Esophagus squamous epithelium (tissue), 5 donors: ENCODE results near the gene C2. TPM values are rescaled to one million over a fixed set of nuclear protein-coding genes. Genes with fewer than 3 reads are reported as not detected.
"Not testable (repeated sequence)": the region's sequence is repeated elsewhere in the genome, so short reads cannot be mapped to it uniquely, and the experiment has no call there.

Experiments
- DNase-seq: peaks from one replicate; lab custom pipeline; 2025; lab: John Stamatoyannopoulos, UW
- H3K27ac ChIP-seq, 4 donors: fragments of 200-600 bp; sonication (generic); one replicate each; pipeline ENCODE4 v1.5.1; 2016 to 2019; ENCODE audit warnings: mild to moderate bottlenecking in 1 of 4
- H3K27me3 ChIP-seq, 4 donors: fragments of 200-600 bp; sonication (generic); 1 replicate in 3 of 4; 2 replicates in 1 of 4; pipeline versions ENCODE4 v1.5.1 to v1.6.0; 2017 to 2021; ENCODE audit warnings: antibody characterized with exemption in 1 of 4
- H3K36me3 ChIP-seq, 3 donors: fragments of 200-600 bp; sonication (generic); one replicate each; pipeline ENCODE4 v1.5.1; 2016 to 2019
- H3K4me1 ChIP-seq, 3 donors: fragments of 200-600 bp; sonication (generic); one replicate each; pipeline ENCODE4 v1.5.1; 2017 to 2019
- H3K4me3 ChIP-seq, 4 donors: fragments of 200-600 bp; sonication (generic); 1 replicate in 3 of 4; 2 replicates in 1 of 4; pipeline ENCODE4 v1.5.1; 2016 to 2019; ENCODE audit warnings: mild to moderate bottlenecking in 2 of 4, moderate library complexity in 1 of 4
- H3K9me3 ChIP-seq, 3 donors: fragments of 200-600 bp; sonication (generic); one replicate each; pipeline ENCODE4 v1.5.1; 2016 to 2019
- POLR2A ChIP-seq, 4 donors: fragments of 450-650 bp; IDR thresholded peaks; one replicate each; pipeline ENCODE4 v1.6.1; 2017; ENCODE audit warnings: antibody characterized with exemption in 4 of 4, mild to moderate bottlenecking in 4 of 4, moderate library complexity in 3 of 4
- WGBS, 2 donors: methylation state at CpG; one replicate each; pipeline ENCODE4 v1.1.5; 2018; 5-methylcytosine and 5-hydroxymethylcytosine counted together
- intact Hi-C: fragments of 100-400 bp; cut with DNase I; formaldehyde crosslinking; loops from one replicate; pipeline ENCODE4 v1.15.0; 2022
- total RNA-seq, 4 donors: library from RNA; depleted of rRNA; stranded (reverse); fragments of >200 nt; gene quantifications; one replicate each; pipeline ENCODE4 v1.1.0, GENCODE V29; 2016
- TF ChIP-seq, protein P1 (sequence below), 6 experiments: fragments of 450-650 bp in 4 of 6; fragments of 200-600 bp in 2 of 6; sonication (generic) in 2 of 6; IDR thresholded peaks; one replicate each; pipeline ENCODE4 v1.5.1; 2016 to 2019; ENCODE audit warnings: antibody characterized with exemption in 6 of 6, mild to moderate bottlenecking in 4 of 6, moderate library complexity in 4 of 6
- donor health status: DM: yes; HTN: yes; CAD: no.

The C2 gene
- total RNA-seq, 4 donors from 2014 or later = 1.1 to 15.2 (median 6.4) TPM

DNA sequence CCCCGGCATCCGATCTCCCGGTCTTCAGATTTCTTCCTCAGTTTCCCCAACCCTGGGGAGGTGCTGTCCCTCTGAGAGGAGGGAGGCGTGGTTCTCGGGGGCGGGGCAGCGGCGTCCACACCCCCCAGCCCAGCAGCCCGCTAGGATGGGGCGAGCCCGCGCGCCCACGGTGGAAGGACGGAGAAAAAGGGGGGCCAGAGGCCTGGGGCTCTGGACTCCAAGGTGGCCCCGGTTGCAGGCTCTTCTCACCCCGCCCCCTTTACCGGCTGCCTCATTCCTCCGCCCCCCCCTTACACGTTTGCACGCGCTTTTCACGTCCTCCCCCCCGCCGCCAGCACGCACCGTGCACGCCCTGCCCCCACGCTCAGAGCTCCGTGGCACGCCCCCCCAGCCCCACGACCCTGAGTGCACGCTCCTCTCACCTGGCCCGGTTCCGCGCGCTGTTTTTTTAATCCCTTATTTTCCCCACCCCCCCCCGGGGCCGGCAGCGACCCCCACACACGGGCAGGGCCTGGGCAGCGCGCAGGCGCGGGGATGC, 26.0 kb upstream of the C2 start:
- H3K36me3 ChIP-seq = no peaks in the 10 kb centered on the region
- no peak for DNase-seq
- H3K4me3 ChIP-seq = peak overlapping the region; percentile 51 to 82 (median 70)
- intact Hi-C loops = loop anchor here (5.0 kb wide), 1 partner anchor 51 kb away; no protein-coding TSS in a partner anchor
- no peaks in the 10 kb centered on the region for H3K9me3 ChIP-seq
- peak overlapping the region; percentile 77 to 92 (median 88) for H3K27ac ChIP-seq
- 0% methylated on average over 1 to 4 of the region's 45 CpGs for WGBS, 2 donors
- TF ChIP-seq POLR2A (IDR thresholded peaks at IDR 0.05) = no peak
- TF ChIP-seq, protein P1, sequence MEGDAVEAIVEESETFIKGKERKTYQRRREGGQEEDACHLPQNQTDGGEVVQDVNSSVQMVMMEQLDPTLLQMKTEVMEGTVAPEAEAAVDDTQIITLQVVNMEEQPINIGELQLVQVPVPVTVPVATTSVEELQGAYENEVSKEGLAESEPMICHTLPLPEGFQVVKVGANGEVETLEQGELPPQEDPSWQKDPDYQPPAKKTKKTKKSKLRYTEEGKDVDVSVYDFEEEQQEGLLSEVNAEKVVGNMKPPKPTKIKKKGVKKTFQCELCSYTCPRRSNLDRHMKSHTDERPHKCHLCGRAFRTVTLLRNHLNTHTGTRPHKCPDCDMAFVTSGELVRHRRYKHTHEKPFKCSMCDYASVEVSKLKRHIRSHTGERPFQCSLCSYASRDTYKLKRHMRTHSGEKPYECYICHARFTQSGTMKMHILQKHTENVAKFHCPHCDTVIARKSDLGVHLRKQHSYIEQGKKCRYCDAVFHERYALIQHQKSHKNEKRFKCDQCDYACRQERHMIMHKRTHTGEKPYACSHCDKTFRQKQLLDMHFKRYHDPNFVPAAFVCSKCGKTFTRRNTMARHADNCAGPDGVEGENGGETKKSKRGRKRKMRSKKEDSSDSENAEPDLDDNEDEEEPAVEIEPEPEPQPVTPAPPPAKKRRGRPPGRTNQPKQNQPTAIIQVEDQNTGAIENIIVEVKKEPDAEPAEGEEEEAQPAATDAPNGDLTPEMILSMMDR (IDR thresholded peaks at IDR 0.05) = no peak
- peaks cover 26 to 62% (median 27%) of the 10 kb centered on the region in 3 donors for H3K4me1 ChIP-seq
- H3K27me3 ChIP-seq = no peaks in the 10 kb centered on the region

DNA sequence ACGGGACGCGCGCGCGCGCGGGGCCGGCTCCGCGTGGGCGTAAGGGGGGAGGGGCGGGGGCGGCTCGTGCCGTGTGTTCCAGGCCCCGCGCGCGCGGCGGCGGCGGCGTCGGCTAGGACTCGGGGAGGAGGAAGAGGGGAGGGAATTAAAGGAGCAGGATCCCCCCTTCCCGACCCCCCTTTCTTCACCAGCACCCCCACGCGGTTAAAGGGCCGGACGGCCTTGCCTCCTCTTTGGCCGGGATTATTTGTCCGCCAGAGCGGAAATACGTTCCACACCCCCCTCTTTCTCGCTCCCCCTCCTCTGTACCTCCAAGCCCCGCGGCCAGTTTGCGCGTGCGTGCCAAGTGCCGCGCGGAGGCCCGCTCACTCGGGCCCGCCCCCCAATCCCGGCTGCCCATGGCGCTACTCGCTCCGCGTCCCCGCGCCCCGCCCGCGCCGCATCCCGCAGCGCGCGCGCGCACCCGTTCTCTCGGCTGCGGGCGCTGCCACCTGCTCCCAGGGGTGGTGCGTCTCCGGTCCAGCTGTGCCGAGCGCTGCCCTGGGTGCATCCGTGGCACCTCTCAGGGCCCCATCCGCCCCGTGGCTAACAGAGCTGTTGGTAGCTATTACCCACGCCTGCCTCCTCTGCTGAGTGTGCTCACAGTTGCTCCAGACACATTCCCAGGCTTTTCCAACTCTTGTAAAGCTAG, 25.4 kb upstream of the C2 start, which contains the start of gene ZBTB12:
ZBTB12 (minus strand) TSS at position 134 of the 691 bp plus-strand sequence. CDS start 781 bp downstream, outside the sequence.
- intact Hi-C loops = loop anchor here (5.0 kb wide), 1 partner anchor 50 kb away; no protein-coding TSS in a partner anchor
- no peaks in the 10 kb centered on the region for H3K36me3 ChIP-seq
- no peak for DNase-seq
- peak within 1 kb of the TSS; percentile 77 to 92 (median 88) for H3K27ac ChIP-seq
- peak in 2 of 4 donors; percentile 28 to 61 for TF ChIP-seq POLR2A (IDR thresholded peaks at IDR 0.05)
- TF ChIP-seq, protein P1 (IDR thresholded peaks at IDR 0.05) = peak in 1 of 6 experiments; percentile 16
- 0% methylated on average over 2 to 34 of the region's 77 CpGs for WGBS, 2 donors
- H3K9me3 ChIP-seq = no peaks in the 10 kb centered on the region
- peak within 1 kb of the TSS; percentile 51 to 82 (median 70) for H3K4me3 ChIP-seq
- H3K27me3 ChIP-seq = no peaks in the 10 kb centered on the region
- peaks cover 21 to 55% (median 21%) of the 10 kb centered on the region in 3 donors for H3K4me1 ChIP-seq

DNA sequence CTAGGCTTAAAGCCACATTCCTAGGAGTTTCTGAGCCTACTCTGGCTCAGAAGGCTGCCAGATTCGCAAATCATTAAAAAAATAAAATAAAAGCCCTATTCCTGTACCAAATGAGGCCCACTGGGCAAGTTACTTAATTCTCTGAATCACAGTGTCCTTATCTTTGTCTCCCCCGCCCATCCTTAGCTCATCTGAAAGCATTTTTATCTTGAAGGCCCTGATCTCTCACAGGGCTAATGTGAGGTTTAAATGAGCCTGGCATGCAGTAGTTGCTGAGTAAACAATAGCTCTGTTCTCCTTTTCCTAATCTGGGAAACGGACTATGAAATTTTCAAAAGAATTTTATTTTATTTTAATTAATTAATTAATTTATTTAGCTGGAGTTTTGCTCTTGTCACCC, 23.6 kb upstream of the C2 start:
- H3K27ac ChIP-seq = peak overlapping the region in 3 of 4 donors; percentile 47 to 92 (median 88)
- TF ChIP-seq, protein P1 (IDR thresholded peaks at IDR 0.05) = no peak
- TF ChIP-seq POLR2A (IDR thresholded peaks at IDR 0.05) = no peak
- no peaks in the 10 kb centered on the region for H3K27me3 ChIP-seq
- no peaks in the 10 kb centered on the region for H3K36me3 ChIP-seq
- intact Hi-C loops = loop anchor here (5.0 kb wide), 1 partner anchor 48 kb away; no protein-coding TSS in a partner anchor
- WGBS, 2 donors = 77 to 84% methylated on average over 3 of the region's 3 CpGs
- H3K4me3 ChIP-seq = no peak overlapping the region
- H3K4me1 ChIP-seq = peaks cover 16 to 47% (median 21%) of the 10 kb centered on the region in 3 donors
- no peak for DNase-seq
- H3K9me3 ChIP-seq = no peaks in the 10 kb centered on the region

DNA sequence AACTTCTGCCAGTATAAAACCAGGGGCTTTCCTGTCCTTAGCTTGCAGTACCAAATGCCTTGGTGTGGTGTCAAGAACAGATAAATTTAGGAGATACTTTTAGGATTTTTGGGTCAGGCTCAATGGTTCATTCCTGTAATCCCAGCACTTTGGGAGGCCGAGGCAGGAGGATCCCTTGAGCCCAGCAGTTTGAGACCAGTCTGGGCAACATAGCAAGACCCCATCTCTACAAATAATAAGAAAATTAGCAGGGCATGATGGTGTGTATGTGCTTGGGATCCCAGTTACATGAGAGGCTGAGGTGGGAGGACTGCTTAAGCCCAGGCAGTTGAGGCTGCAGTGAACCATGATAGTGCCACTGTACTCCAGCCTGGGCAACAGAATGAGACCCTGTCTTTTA, 22.5 kb upstream of the C2 start:
- TF ChIP-seq, protein P1 (IDR thresholded peaks at IDR 0.05) = no peak
- TF ChIP-seq POLR2A (IDR thresholded peaks at IDR 0.05) = no peak
- 100% methylated on average over 1 of the region's 1 CpG; no CpG with 5 or more reads in 1 of the 2 donors for WGBS, 2 donors
- no peaks in the 10 kb centered on the region for H3K36me3 ChIP-seq
- peaks cover 16 to 44% (median 21%) of the 10 kb centered on the region in 3 donors for H3K4me1 ChIP-seq
- no peak for DNase-seq
- intact Hi-C loops = no loop called here
- H3K27ac ChIP-seq = no peak overlapping the region
- H3K27me3 ChIP-seq = no peaks in the 10 kb centered on the region
- H3K9me3 ChIP-seq = no peaks in the 10 kb centered on the region
- no peak overlapping the region for H3K4me3 ChIP-seq

DNA sequence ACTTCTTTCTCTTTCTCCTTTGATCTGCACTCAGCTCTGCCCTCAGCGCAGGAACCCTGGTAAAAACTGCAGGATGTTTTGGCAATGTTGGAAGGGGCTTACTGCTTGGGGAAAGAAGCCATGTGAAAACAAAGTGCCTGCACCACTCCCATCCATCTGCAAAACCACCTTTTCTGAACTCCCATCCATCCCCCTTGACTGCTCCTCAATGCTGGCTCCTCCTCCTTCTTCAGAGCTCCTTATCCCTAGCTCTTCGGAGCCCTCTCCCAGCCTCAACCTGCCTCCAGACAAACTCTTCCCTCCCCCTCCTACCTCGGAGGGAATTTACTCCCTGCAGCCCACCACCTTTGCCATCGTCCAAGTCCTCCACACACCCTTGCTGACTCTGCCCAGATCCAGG, 21.4 kb upstream of the C2 start:
- H3K27me3 ChIP-seq = no peaks in the 10 kb centered on the region
- H3K27ac ChIP-seq = no peak overlapping the region
- 44 to 55% methylated on average over 4 of the region's 4 CpGs for WGBS, 2 donors
- H3K4me1 ChIP-seq = peaks cover 12 to 44% (median 16%) of the 10 kb centered on the region in 3 donors
- no peaks in the 10 kb centered on the region for H3K36me3 ChIP-seq
- no peak overlapping the region for H3K4me3 ChIP-seq
- DNase-seq = no peak
- intact Hi-C loops = no loop called here
- TF ChIP-seq POLR2A (IDR thresholded peaks at IDR 0.05) = no peak
- H3K9me3 ChIP-seq = no peaks in the 10 kb centered on the region

DNA sequence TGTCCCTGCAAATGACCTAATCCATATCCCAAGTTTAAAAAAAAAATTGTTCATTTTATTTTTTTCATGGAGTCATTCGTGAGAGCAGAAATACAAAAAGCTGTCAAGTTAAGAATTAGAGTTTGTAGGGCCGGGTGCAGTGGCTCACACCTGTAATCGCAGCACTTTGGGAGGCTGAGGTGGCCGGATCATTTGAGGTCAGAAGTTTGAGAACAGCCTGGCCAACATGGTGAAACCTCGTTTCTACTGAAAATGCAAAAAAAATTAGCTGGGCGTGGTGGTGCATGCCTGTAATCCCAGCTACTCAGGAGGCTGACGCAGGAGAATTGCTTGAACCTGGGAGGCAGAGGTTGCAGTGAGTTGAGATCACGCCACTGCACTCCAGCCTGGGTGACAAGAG, 20.8 kb upstream of the C2 start:
- H3K36me3 ChIP-seq, DNase-seq, H3K9me3 ChIP-seq, H3K27ac ChIP-seq, H3K27me3 ChIP-seq, H3K4me3 ChIP-seq, intact Hi-C loops: not testable (repeated sequence)
- H3K4me1 ChIP-seq = peaks cover 10 to 45% (median 19%) of the 10 kb centered on the region in 3 donors
- 79 to 82% methylated on average over 8 of the region's 8 CpGs for WGBS, 2 donors
